Activated CD4-positive, alpha-beta T cell treated with anti-CD3 and anti-CD28 coated beads, Interleukin-2, amount 50 U/mL, for 1 hour (primary cell): Measurements from ENCODE around the gene TNS3.
"Not testable (repeated sequence)": the region's sequence is repeated elsewhere in the genome, so short reads cannot be mapped to it uniquely, and the experiment has no call there.

Experiments
- DNase-seq: peaks from one replicate; pipeline ENCODE4 v3.0.0-alpha.2; 2020

Gene TNS3

GRCh38 chr7:47559306-47560220 is 22.3 kb downstream of the TNS3 start:
- DNase-seq, result no peak

GRCh38 chr7:47557694-47558670 is 23.9 kb downstream of the TNS3 start:
- no peak for DNase-seq

DNA sequence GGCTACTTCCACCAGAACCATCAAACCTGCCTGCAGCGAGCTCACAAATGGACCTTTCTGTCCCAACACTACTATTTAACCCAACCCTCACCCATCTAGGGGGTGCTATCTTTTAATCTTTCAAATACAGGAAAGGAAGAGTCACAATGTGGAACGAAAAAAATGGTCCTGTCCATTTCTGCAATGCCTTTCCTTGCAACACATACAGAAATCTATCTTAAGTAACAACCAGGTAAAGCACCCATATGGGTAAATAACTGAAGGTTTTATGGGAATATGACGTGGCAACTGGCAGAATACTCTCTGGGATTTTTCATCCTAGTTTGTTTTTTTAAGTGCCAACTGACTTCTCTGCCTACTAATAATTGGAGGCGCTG is 24.6 kb downstream of the TNS3 start:
- DNase-seq, result no peak

- no peak for DNase-seq
These were observed 25.3 kb downstream of the TNS3 start for GRCh38 chr7:47556511-47557180.

DNA sequence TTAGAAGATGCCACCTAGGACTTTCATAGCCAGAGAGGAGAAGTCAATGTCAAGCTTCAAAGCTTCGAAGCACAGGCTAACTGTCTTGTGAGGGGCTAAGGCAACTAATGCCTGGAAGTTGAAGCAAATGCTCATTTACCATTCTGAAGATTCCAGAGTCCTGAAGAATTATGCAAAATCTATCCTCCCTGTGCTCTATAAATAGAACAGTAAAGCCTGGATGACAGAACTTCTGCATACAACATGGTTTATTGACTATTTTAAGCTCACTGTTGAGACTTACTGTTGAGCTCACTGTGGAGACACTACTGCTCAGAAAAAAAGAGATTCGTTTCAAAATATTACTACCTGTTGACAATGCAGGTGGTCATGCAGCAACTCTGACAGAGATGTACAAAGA is 28.6 kb downstream of the TNS3 start:
- no peak for DNase-seq

DNA sequence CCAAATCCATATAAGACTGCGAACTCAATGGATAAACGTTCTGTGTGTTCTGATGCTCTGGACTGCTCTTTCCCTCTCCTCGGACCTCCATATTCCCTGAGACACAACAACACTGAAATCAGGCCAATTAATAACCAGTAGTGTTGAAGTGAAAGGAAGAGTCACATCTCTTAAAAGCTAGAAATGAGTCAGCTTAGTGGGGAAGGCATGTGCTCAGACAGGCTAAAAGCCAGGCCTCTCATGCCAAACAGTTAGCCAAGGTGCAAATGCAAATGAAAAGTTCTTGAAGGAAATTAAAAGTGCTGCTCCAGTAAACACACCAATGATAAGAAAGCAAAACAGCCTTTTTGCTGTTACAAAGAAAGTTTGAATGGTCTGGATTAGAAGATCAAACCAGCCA is 29.3 kb downstream of the TNS3 start:
- DNase-seq, result no peak

DNA sequence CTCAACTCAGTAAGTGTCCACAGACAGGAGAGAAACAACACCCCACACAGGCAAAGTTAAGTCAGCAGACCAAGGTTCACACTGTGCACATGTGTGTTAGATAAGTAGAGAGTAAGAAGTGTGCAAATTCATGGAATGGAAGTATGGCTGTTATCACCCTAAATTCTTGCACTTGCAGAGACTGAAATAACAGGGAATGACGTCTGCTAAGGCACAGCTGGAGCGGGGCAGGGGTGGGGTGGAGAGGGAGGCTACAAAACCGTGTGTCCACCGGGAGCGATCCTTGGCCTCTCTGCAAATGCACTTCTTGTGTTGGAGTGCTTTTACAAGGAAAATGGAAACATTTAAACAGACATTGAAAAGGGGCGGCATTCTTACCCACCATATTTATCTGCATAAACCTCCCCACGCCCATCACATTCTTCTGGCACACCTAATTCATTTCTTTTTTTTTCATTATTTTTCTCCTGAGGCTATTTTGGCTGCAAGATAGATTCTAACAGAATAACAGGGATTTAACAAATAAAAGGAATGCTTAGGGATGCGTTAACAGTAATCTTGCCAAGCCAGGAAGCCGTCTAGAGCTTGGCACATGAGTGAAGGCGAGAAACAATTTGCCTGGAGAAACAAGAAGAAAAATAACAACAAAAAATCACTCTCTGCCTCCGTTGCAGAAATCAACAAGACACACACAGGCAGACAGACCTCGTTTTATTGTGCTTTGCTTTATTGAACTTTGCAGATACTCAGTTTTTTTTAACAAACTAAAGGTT is 30.1 kb downstream of the TNS3 start:
- no peak for DNase-seq

DNA sequence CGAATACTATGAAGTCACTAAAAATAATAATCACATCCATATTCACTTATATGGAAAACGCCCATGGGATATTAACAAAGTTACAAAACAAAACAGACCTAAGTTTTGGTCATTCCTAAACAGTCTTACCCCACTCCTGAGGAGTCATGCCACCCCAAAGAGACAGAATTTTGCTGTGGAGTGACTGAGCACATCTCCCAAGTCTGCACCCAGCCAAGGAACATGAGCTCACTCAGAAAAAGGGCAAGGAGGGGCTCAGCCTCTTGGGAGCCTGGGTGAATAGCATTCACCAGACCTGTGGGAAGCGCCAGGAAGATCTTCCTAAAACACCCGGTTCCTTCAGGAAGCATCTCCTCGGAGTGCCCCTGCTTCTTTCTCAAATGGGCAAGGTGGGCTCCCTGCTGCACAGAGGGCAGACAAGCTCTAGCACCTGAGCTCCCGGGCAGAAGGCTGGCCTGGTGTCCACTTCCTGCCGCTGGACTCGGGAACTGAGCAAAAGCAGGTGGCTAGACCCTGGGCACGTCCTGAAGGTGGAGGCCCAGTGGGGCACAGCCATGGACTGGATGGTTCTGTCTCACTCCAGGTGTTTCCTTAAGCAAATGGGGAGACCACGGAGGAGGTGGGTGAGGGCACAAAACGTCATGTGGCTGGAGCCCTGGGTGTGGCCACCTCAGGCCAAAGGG is 31.0 kb downstream of the TNS3 start:
- no peak for DNase-seq

DNA sequence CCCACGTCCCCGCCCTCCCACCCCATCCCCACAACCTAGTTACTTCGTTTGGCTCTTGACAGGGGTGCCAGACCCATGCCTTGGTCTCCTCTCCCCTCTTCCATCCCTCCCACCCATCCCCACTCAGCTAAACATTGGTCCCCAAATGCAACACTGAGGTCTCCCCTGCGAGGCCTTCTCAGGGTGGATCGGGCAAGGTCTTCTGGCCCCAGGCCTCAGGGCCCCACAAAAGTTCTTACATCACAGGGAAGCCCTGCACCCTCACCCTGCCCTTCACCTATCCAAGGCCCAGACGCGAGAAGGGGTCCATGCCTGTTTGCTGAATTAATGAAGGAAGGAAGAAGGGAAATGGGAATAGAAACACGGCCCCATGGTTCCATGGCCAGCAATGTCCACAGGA is 32.0 kb downstream of the TNS3 start:
- DNase-seq, result no peak

DNA sequence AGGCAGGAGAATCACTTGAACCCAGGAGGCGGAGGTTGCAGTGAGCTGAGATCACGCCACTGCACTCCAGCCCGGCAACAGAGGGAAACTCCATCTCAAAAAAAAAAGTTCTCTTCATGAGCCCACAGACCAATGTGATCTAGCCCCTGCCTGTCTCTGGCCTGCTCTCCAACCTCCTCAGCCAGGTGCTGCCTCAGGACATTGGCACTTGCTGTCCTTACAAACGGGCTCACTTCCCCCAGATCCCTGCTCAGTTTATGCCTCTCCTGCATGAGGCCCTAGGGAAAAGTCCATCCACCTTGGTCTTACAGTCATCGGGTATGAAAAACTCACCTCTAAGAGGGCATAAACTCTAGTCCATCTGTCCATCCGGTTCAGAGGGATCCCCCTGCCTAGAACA is 32.5 kb downstream of the TNS3 start:
- no peak for DNase-seq

DNA sequence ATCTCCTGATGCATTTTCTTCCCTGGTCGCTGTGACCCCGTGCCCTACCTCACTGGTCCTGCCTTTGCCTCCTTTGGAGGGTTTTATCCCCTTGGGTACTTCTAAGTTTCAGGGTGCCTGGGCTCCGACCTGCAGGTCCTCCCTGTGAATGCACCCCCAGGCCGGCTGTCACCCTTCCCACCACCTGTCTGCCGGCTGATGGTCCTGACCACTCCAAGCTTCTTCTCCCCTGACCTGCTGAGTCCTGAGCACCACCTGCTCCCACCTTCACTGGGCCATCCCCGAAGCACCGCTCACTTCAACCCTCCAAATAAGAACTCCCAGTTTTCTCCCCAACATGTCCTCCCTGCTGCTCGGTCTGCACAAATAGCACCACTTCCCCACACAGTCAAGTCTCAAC is 33.4 kb downstream of the TNS3 start:
- DNase-seq, result no peak

GRCh38 chr7:47546733-47547494 is 35.0 kb downstream of the TNS3 start:
- DNase-seq, result no peak

GRCh38 chr7:47546171-47546570 is 35.7 kb downstream of the TNS3 start:
- no peak for DNase-seq

GRCh38 chr7:47544416-47544815 is 37.5 kb downstream of the TNS3 start:
- DNase-seq, result no peak

GRCh38 chr7:47543714-47544113 is 38.2 kb downstream of the TNS3 start:
- DNase-seq, result no peak

DNA sequence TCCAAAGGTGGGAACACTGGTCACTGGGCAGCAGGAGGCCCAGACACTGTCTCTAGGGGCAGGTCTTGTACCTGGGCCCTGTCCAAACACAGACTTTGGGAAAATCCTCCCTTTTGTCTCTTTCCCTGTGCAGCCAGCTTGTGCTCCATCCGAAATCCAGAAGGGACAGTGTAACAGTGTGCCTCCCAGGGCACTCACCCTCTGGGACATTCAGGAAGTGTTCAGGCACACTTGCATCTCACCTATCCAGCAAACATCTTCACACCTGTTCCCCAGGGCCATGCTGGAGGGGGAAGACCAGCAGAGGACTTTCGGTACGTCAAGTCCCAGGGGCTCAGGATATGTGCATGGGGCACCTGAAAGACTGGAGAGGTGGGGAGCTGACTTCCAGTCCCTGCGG is 38.9 kb downstream of the TNS3 start:
- no peak for DNase-seq

GRCh38 chr7:47542051-47542450 is 39.9 kb downstream of the TNS3 start:
- DNase-seq, result no peak

- DNase-seq, result not testable (repeated sequence)
These were observed 40.4 kb downstream of the TNS3 start for GRCh38 chr7:47541485-47541884.

- no peak for DNase-seq
These were observed 41.2 kb downstream of the TNS3 start for GRCh38 chr7:47540387-47541350.

- DNase-seq, result no peak
These were observed 41.9 kb downstream of the TNS3 start for GRCh38 chr7:47540053-47540386.
